Memory B cell (primary cell): ENCODE data around the gene ADGRG6.

Experiments
- ATAC-seq: fragments of 150-1000 bp; cut with Tn5 transposase; 2 replicates; pipeline ENCODE4 v1.10.0; 2021; ENCODE audit warnings: low read depth, mild to moderate bottlenecking, moderate library complexity
- DNase-seq, 2 donors: peaks; one replicate each; pipeline ENCODE4 v3.0.0; 2022; ENCODE audit warnings: low spot score in 2 of 2
- H3K27ac Mint-ChIP-seq: one replicate; pipeline ENCODE4 v1.8.0; 2022; ENCODE audit warnings: mild to moderate bottlenecking, moderate library complexity, mixed read lengths
- H3K27me3 Mint-ChIP-seq: one replicate; pipeline ENCODE4 v1.8.0; 2022; ENCODE audit warnings: mixed read lengths
- H3K36me3 Mint-ChIP-seq: one replicate; pipeline ENCODE4 v1.8.0; 2022; ENCODE audit warnings: mild to moderate bottlenecking, mixed read lengths
- H3K4me1 Mint-ChIP-seq: one replicate; pipeline ENCODE4 v1.8.0; 2022; ENCODE audit warnings: mixed read lengths
- H3K4me3 Mint-ChIP-seq: one replicate; pipeline ENCODE4 v1.8.0; 2022; ENCODE audit warnings: mild to moderate bottlenecking, moderate library complexity, mixed read lengths
- H3K9me3 Mint-ChIP-seq: one replicate; pipeline ENCODE4 v1.8.0; 2022; ENCODE audit warnings: mixed read lengths

Gene ADGRG6

DNA sequence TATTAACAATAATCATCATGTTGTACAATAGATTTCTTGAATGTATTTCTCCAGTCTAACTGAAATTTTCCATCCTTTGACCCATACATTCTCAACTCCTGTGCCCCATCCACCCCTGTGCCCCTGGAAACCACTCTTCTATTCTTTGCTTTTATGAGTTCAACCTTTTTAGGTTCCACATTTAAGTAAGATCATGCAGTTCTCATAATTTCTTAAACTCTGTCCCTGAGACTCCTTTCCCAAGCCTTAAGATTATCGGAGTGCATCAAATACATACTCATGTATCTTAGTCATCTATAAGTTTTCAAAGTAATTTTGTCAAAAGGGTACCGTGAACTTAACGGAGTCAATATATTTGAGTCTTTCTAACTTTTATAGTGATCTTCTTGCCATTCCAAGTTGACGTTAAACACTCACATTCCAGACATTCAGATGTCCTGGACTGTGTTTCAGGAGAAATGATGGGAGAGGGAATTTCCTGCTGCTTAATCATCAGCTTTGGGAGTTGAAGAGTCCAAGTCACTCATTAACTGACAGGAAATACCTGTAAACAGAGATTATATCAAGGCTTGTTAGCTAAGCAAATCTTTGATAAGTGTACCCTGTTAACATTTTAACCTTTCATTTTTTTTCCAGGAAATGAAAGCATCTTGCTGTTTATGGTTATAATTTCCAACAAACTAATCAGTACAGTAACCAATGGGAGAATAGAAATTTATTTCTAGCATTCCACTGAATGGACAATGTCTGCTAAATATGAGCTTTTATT lies 73.3 kb downstream of the ADGRG6 start:
- H3K4me1 Mint-ChIP-seq, result no peaks in the 10 kb centered on the region
- H3K27ac Mint-ChIP-seq, result no peak overlapping the region
- H3K36me3 Mint-ChIP-seq, result no peaks in the 10 kb centered on the region
- DNase-seq, result no peak
- H3K27me3 Mint-ChIP-seq, result peaks cover 7% of the 10 kb centered on the region
- no peaks in the 10 kb centered on the region for H3K9me3 Mint-ChIP-seq
- ATAC-seq, result no peak
- H3K4me3 Mint-ChIP-seq, result no peak overlapping the region

GRCh38 chr6:142376115-142376514 lies 74.3 kb downstream of the ADGRG6 start:
- Mint-ChIP-seq H3K4me1 (no peaks in the 10 kb centered on the region), H3K36me3 (no peaks in the 10 kb centered on the region), H3K9me3 (no peaks in the 10 kb centered on the region), H3K4me3 (no peak overlapping the region), H3K27ac (no peak overlapping the region), H3K27me3 (peaks cover 11% of the 10 kb centered on the region)
- no peak for ATAC-seq
- DNase-seq, result no peak

- Mint-ChIP-seq H3K4me1 (no peaks in the 10 kb centered on the region), H3K27ac (no peak overlapping the region), H3K4me3 (no peak overlapping the region), H3K36me3 (no peaks in the 10 kb centered on the region), H3K27me3 (peaks cover 11% of the 10 kb centered on the region), H3K9me3 (no peaks in the 10 kb centered on the region)
- no peak for DNase-seq
- ATAC-seq, result no peak
These were observed 75.1 kb downstream of the ADGRG6 start for GRCh38 chr6:142376800-142377496.

- peaks cover 11% of the 10 kb centered on the region for H3K27me3 Mint-ChIP-seq
- H3K4me3 Mint-ChIP-seq, result no peak overlapping the region
- no peaks in the 10 kb centered on the region for H3K4me1 Mint-ChIP-seq
- no peak overlapping the region for H3K27ac Mint-ChIP-seq
- no peaks in the 10 kb centered on the region for H3K9me3 Mint-ChIP-seq
- no peak for DNase-seq
- no peaks in the 10 kb centered on the region for H3K36me3 Mint-ChIP-seq
- ATAC-seq, result no peak
These were observed 75.7 kb downstream of the ADGRG6 start for GRCh38 chr6:142377497-142377848.

DNA sequence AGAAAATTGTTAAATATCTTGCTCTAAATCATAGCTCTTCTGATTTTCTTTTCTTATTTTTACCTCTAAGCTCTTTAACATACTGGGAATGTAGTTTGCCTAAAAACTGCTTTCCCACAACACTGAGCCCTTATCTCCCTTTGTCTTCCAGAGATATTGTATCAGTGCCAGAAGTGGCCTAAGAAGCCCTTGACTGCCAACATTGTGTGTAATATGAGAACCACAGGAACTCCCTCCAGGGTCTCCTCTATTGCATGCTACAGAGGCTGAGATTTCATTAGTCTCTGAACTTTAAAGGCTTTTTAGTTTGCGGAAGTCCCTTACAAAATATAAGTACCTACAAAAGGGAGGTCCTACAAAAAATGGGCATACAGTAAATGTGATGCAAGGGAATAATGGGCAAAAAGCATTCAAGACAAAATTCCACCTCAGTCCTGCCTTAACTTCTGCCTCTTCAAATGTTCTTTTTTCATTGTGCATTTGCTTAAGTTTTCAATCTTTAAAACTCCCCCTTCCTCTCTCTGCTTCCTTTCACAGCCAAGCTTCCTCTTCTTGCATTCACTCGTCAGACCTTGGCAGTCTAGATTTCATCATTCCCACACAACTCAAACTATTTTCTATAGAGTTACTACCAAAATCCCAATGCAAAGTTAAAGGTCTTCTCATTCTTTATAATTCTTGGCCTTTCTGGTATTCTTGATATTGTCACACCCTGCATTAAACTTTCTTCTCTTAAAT lies 76.5 kb downstream of the ADGRG6 start:
- H3K4me1 Mint-ChIP-seq, result no peaks in the 10 kb centered on the region
- peaks cover 11% of the 10 kb centered on the region for H3K27me3 Mint-ChIP-seq
- ATAC-seq (no peak), DNase-seq (no peak)
- no peak overlapping the region for H3K4me3 Mint-ChIP-seq
- no peak overlapping the region for H3K27ac Mint-ChIP-seq
- H3K9me3 Mint-ChIP-seq, result no peaks in the 10 kb centered on the region
- no peaks in the 10 kb centered on the region for H3K36me3 Mint-ChIP-seq

- ATAC-seq (no peak), DNase-seq (no peak)
- H3K4me3 Mint-ChIP-seq, result no peak overlapping the region
- H3K27me3 Mint-ChIP-seq, result peaks cover 6% of the 10 kb centered on the region
- H3K4me1 Mint-ChIP-seq, result no peaks in the 10 kb centered on the region
- H3K27ac Mint-ChIP-seq, result no peak overlapping the region
- H3K36me3 Mint-ChIP-seq, result no peaks in the 10 kb centered on the region
- no peaks in the 10 kb centered on the region for H3K9me3 Mint-ChIP-seq
These were observed 78.8 kb downstream of the ADGRG6 start for GRCh38 chr6:142380626-142381025.

- Mint-ChIP-seq H3K4me3 (no peak overlapping the region), H3K27ac (no peak overlapping the region), H3K27me3 (peaks cover 6% of the 10 kb centered on the region), H3K4me1 (no peaks in the 10 kb centered on the region), H3K9me3 (no peaks in the 10 kb centered on the region), H3K36me3 (no peaks in the 10 kb centered on the region)
- DNase-seq, result no peak
- no peak for ATAC-seq
These were observed 79.4 kb downstream of the ADGRG6 start for GRCh38 chr6:142381181-142381580.

- Mint-ChIP-seq H3K9me3 (no peaks in the 10 kb centered on the region), H3K27ac (no peak overlapping the region), H3K36me3 (no peaks in the 10 kb centered on the region), H3K4me3 (no peak overlapping the region), H3K4me1 (no peaks in the 10 kb centered on the region), H3K27me3 (peaks cover 6% of the 10 kb centered on the region)
- ATAC-seq, result no peak
- no peak for DNase-seq
These were observed 80.1 kb downstream of the ADGRG6 start for GRCh38 chr6:142381845-142382378.

DNA sequence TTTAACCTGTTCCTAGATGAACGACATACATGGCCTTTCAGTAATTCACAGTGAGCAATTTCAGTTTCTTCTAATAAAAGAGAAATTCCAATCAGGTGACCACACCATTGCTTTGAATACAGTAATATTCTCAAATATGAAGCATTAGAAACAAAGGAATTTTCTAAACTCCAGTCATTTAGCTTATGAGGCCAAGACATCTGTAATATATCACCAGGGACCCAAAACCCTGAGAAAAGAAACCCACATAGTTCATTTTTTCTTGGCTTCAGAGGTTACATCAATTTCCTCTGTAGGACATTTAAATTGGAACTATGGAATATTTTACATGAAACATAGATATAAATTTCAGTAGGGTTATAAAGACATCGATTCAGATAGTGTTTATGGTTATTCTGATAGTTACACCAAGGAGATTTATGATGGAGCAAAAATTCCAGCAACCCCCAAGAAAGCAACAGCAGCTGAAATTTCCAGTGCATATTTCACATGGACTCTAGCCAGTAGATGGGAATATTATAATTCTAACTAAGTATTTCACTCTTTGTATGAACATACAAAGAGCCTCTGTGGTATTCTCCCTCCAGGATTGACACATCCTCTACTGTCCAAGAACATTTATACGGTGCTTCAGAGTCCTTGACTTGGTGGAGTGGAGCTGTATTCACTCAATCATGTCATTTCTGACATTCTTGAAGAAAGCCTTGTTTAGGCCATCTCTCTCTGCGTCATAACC lies 82.9 kb downstream of the ADGRG6 start:
- Mint-ChIP-seq H3K4me1 (no peaks in the 10 kb centered on the region), H3K9me3 (no peaks in the 10 kb centered on the region), H3K36me3 (no peaks in the 10 kb centered on the region), H3K27ac (no peak overlapping the region), H3K27me3 (peaks cover 6% of the 10 kb centered on the region), H3K4me3 (no peak overlapping the region)
- no peak for DNase-seq
- no peak for ATAC-seq

GRCh38 chr6:142385352-142385751 lies 83.5 kb downstream of the ADGRG6 start:
- H3K36me3 Mint-ChIP-seq, result no peaks in the 10 kb centered on the region
- no peak for ATAC-seq

GRCh38 chr6:142386657-142387056 lies 84.8 kb downstream of the ADGRG6 start:
- Mint-ChIP-seq H3K9me3 (no peaks in the 10 kb centered on the region), H3K27ac (no peak overlapping the region), H3K36me3 (no peaks in the 10 kb centered on the region), H3K4me3 (no peak overlapping the region), H3K27me3 (no peaks in the 10 kb centered on the region), H3K4me1 (no peaks in the 10 kb centered on the region)
- no peak for DNase-seq
- ATAC-seq, result no peak

More at GRCh38 chr6:142385352-142385751, 83.5 kb downstream of the ADGRG6 start:
- H3K4me3 Mint-ChIP-seq, result no peak overlapping the region
- DNase-seq, result no peak
- H3K4me1 Mint-ChIP-seq, result no peaks in the 10 kb centered on the region
- H3K9me3 Mint-ChIP-seq, result no peaks in the 10 kb centered on the region
- peaks cover 4% of the 10 kb centered on the region for H3K27me3 Mint-ChIP-seq
- H3K27ac Mint-ChIP-seq, result no peak overlapping the region

DNA sequence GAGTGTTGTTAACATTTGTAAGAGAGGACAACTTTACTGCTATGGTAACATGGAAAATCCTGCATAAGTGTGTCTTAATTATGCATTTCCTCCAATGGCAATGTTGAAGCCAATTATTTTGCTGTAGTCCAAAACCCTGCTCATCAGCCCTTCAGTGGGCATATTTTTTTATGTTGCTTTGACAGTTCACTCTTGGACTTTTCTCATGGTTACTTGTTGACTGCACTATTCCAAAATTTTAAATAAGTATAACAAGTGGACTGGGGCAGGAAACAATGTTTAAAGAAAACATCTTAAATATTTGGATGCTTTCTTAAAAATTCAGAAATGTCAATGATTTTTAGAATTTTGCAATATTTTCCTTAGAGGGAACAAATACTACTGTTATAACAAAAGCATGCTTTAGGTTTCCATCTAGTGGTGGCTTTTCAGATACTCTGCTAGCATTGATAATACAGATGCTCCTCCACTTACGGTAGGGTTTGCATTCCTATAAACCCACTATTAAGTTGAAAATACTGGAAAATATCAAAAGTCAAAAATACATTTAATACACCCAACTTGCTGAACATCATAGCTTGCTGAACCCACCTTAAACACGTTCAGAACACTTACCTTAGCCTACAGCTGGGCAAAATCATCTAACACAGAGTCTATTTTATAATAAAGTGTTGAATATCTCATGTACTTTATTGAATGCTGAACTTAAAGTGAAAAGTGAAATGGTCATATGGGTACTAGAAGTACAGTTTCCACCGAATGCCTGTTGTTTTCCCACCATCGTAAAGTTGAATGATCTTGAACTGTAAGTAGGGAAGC lies 86.4 kb downstream of the ADGRG6 start:
- Mint-ChIP-seq H3K4me1 (no peaks in the 10 kb centered on the region), H3K27me3 (no peaks in the 10 kb centered on the region), H3K36me3 (no peaks in the 10 kb centered on the region), H3K27ac (no peak overlapping the region), H3K4me3 (no peak overlapping the region), H3K9me3 (no peaks in the 10 kb centered on the region)
- ATAC-seq (no peak), DNase-seq (no peak)

DNA sequence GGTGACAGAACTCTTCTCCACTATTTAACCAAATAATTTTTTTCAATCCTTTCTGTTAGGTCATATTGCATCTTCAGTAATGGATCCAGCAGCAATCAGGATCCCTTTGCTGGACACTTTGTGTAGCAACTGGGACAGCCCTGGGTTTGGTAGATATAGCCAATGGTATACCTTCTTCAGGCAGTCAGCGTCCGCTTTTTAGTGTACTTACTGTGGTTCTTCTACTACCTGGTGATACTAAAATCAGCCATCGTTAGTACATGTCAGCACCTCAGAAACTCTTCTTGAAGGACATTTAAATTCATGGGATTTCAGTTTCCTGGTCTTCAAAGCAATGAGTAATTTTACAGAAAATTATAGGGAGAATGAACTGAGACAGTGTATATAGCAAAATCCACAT lies 93.5 kb downstream of the ADGRG6 start:
- no peaks in the 10 kb centered on the region for H3K36me3 Mint-ChIP-seq
- no peak overlapping the region for H3K27ac Mint-ChIP-seq
- ATAC-seq, result no peak
- DNase-seq, result no peak
- no peaks in the 10 kb centered on the region for H3K4me1 Mint-ChIP-seq
- no peaks in the 10 kb centered on the region for H3K9me3 Mint-ChIP-seq
- H3K4me3 Mint-ChIP-seq, result no peak overlapping the region
- H3K27me3 Mint-ChIP-seq, result peaks cover 3% of the 10 kb centered on the region
